Measurements from ENCODE around the gene SLC25A14. TPM values are rescaled to one million over a fixed set of nuclear protein-coding genes. Genes with fewer than 3 reads are reported as not detected.
"Not testable (repeated sequence)": the region's sequence is repeated elsewhere in the genome, so short reads cannot be mapped to it uniquely, and the experiment has no call there.

The SLC25A14 gene
- total RNA-seq, 1 experiment from 2014 or later, result 8.3 TPM

- Mint-ChIP-seq H3K9me3 (ENCODE audit: unreplicated experiment) (no peaks in the 10 kb centered on the region), H3K27ac (ENCODE audit: unreplicated experiment) (no peak overlapping the region), H3K4me3 (ENCODE audit: unreplicated experiment) (no peak overlapping the region), H3K27me3 (ENCODE audit: insufficient read depth, unreplicated experiment) (peaks cover 2% of the 10 kb centered on the region), H3K4me1 (ENCODE audit: low read depth, unreplicated experiment) (no peaks in the 10 kb centered on the region), H3K36me3 (ENCODE audit: insufficient read depth, unreplicated experiment) (no peaks in the 10 kb centered on the region)
- no peaks in the 10 kb centered on the region for H3K4me1 ChIP-seq
- POLR2A ChIA-PET, result no interaction called here
- H3K9me3 ChIP-seq, result no peaks in the 10 kb centered on the region
- no peak overlapping the region for H3K4me3 ChIP-seq (ENCODE audit: low read depth, low read length)
- H3K27me3 ChIP-seq (replicated peaks; ENCODE audit: control insufficient read depth, insufficient read depth, low read length), result no peaks in the 10 kb centered on the region
- BruUV-seq (replicated peaks), result no TSS peak
- TF ChIP-seq CTCF (IDR thresholded peaks at IDR 0.05; ENCODE audit: insufficient read depth in 1 of 2, low read depth in 1 of 2, low read length in 1 of 2, severe bottlenecking in 1 of 2, unreplicated experiment in 1 of 2), result no peak
- DNase-seq, result no peak
- intact Hi-C loops (cut with micrococcal nuclease; ENCODE audit: unreplicated experiment), result no loop called here
- H3K36me3 ChIP-seq (ENCODE audit: control insufficient read depth, insufficient read depth, low read length), result no peaks in the 10 kb centered on the region
- CTCF ChIA-PET, result no interaction called here
Observed at GRCh38 chrX:130301405-130301804, 38.3 kb upstream of the SLC25A14 start.

- Histone ChIP-seq H3K27me3 (replicated peaks; ENCODE audit: control insufficient read depth, insufficient read depth, low read length) (no peaks in the 10 kb centered on the region), H3K36me3 (ENCODE audit: control insufficient read depth, insufficient read depth, low read length) (no peaks in the 10 kb centered on the region), H3K4me3 (ENCODE audit: low read depth, low read length) (no peak overlapping the region), H3K9me3 (no peaks in the 10 kb centered on the region), H3K4me1 (no peaks in the 10 kb centered on the region)
- H3K4me3 Mint-ChIP-seq (ENCODE audit: unreplicated experiment), result no peak overlapping the region
- no peaks in the 10 kb centered on the region for H3K4me1 Mint-ChIP-seq (ENCODE audit: low read depth, unreplicated experiment)
- intact Hi-C loops (cut with micrococcal nuclease; ENCODE audit: unreplicated experiment), result no loop called here
- no peaks in the 10 kb centered on the region for H3K9me3 Mint-ChIP-seq (ENCODE audit: unreplicated experiment)
- H3K36me3 Mint-ChIP-seq (ENCODE audit: insufficient read depth, unreplicated experiment), result no peaks in the 10 kb centered on the region
- DNase-seq, result no peak
- no peak for TF ChIP-seq CTCF (IDR thresholded peaks at IDR 0.05; ENCODE audit: insufficient read depth in 1 of 2, low read depth in 1 of 2, low read length in 1 of 2, severe bottlenecking in 1 of 2, unreplicated experiment in 1 of 2)
- ChIA-PET POLR2A (no interaction called here), CTCF (no interaction called here)
- peaks cover 2% of the 10 kb centered on the region for H3K27me3 Mint-ChIP-seq (ENCODE audit: insufficient read depth, unreplicated experiment)
- no peak overlapping the region for H3K27ac Mint-ChIP-seq (ENCODE audit: unreplicated experiment)
- no TSS peak for BruUV-seq (replicated peaks)
Observed at GRCh38 chrX:130301977-130302376, 37.7 kb upstream of the SLC25A14 start.

GRCh38 chrX:130304587-130305368, 34.9 kb upstream of the SLC25A14 start:
- ChIA-PET POLR2A (no interaction called here), CTCF (no interaction called here)
- TF ChIP-seq CTCF (IDR thresholded peaks at IDR 0.05; ENCODE audit: insufficient read depth in 1 of 2, low read depth in 1 of 2, low read length in 1 of 2, severe bottlenecking in 1 of 2, unreplicated experiment in 1 of 2), result no peak
- DNase-seq, result no peak
- H3K9me3 ChIP-seq, result no peaks in the 10 kb centered on the region
- H3K27ac Mint-ChIP-seq (ENCODE audit: unreplicated experiment), result no peak overlapping the region
- H3K27me3 Mint-ChIP-seq (ENCODE audit: insufficient read depth, unreplicated experiment), result peaks cover 2% of the 10 kb centered on the region
- H3K4me3 ChIP-seq (ENCODE audit: low read depth, low read length), result no peak overlapping the region
- no peaks in the 10 kb centered on the region for H3K27me3 ChIP-seq (replicated peaks; ENCODE audit: control insufficient read depth, insufficient read depth, low read length)
- no peaks in the 10 kb centered on the region for H3K36me3 ChIP-seq (ENCODE audit: control insufficient read depth, insufficient read depth, low read length)
- H3K4me1 Mint-ChIP-seq (ENCODE audit: low read depth, unreplicated experiment), result no peaks in the 10 kb centered on the region
- H3K4me3 Mint-ChIP-seq (ENCODE audit: unreplicated experiment), result no peak overlapping the region
- H3K36me3 Mint-ChIP-seq (ENCODE audit: insufficient read depth, unreplicated experiment), result no peaks in the 10 kb centered on the region
- intact Hi-C loops (cut with micrococcal nuclease; ENCODE audit: unreplicated experiment), result no loop called here
- BruUV-seq (replicated peaks), result no TSS peak
- no peaks in the 10 kb centered on the region for H3K4me1 ChIP-seq
- no peaks in the 10 kb centered on the region for H3K9me3 Mint-ChIP-seq (ENCODE audit: unreplicated experiment)

- BruUV-seq (replicated peaks); H3K4me1 Mint-ChIP-seq (ENCODE audit: low read depth, unreplicated experiment); CTCF ChIA-PET: not testable (repeated sequence)
Observed at GRCh38 chrX:130319886-130320285, 19.8 kb upstream of the SLC25A14 start.

More at GRCh38 chrX:130319886-130320285, 19.8 kb upstream of the SLC25A14 start:
- H3K4me1 ChIP-seq; H3K36me3 ChIP-seq (ENCODE audit: control insufficient read depth, insufficient read depth, low read length); H3K27me3 Mint-ChIP-seq (ENCODE audit: insufficient read depth, unreplicated experiment); H3K36me3 Mint-ChIP-seq (ENCODE audit: insufficient read depth, unreplicated experiment); H3K4me3 Mint-ChIP-seq (ENCODE audit: unreplicated experiment); H3K27me3 ChIP-seq (replicated peaks; ENCODE audit: control insufficient read depth, insufficient read depth, low read length); H3K9me3 ChIP-seq; H3K4me3 ChIP-seq (ENCODE audit: low read depth, low read length); POLR2A ChIA-PET; DNase-seq; H3K27ac Mint-ChIP-seq (ENCODE audit: unreplicated experiment); intact Hi-C loops (cut with micrococcal nuclease; ENCODE audit: unreplicated experiment): not testable (repeated sequence)
- H3K9me3 Mint-ChIP-seq (ENCODE audit: unreplicated experiment), result peaks cover 12% of the 10 kb centered on the region
